ENCODE measurements around the gene PHRF1.

PHRF1 gene

GRCh38 chr11:537622-538430 is 38.4 kb upstream of the PHRF1 start:
- no peak for FAIRE-seq

- no peak for FAIRE-seq
These were observed 37.7 kb upstream of the PHRF1 start for GRCh38 chr11:538431-539051.

GRCh38 chr11:539971-540481 is 36.2 kb upstream of the PHRF1 start:
- FAIRE-seq: no peak

- no peak for FAIRE-seq
These were observed 35.5 kb upstream of the PHRF1 start for GRCh38 chr11:540583-541432.

GRCh38 chr11:541433-541885 is 34.8 kb upstream of the PHRF1 start:
- FAIRE-seq: no peak

GRCh38 chr11:544817-545166 is 31.5 kb upstream of the PHRF1 start:
- FAIRE-seq: no peak

- no peak for FAIRE-seq
These were observed 31.1 kb upstream of the PHRF1 start for GRCh38 chr11:545171-545570.

- no peak for FAIRE-seq
These were observed 27.3 kb upstream of the PHRF1 start for GRCh38 chr11:548700-549603.

GRCh38 chr11:550021-550745 is 26.1 kb upstream of the PHRF1 start:
- FAIRE-seq: no peak

GRCh38 chr11:550746-551085 is 25.6 kb upstream of the PHRF1 start:
- no peak for FAIRE-seq

GRCh38 chr11:551131-551530 is 25.1 kb upstream of the PHRF1 start:
- FAIRE-seq: no peak

- FAIRE-seq: no peak
These were observed 24.7 kb upstream of the PHRF1 start for GRCh38 chr11:551596-551995.

- no peak for FAIRE-seq
These were observed 22.9 kb upstream of the PHRF1 start for GRCh38 chr11:553083-553987.

- no peak for FAIRE-seq
These were observed 22.3 kb upstream of the PHRF1 start for GRCh38 chr11:553988-554340.

- FAIRE-seq: no peak
These were observed 21.6 kb upstream of the PHRF1 start for GRCh38 chr11:554428-555226.

GRCh38 chr11:555227-555779 is 21.0 kb upstream of the PHRF1 start:
- no peak for FAIRE-seq

GRCh38 chr11:555780-556661 is 20.2 kb upstream of the PHRF1 start:
- no peak for FAIRE-seq

GRCh38 chr11:556662-557256 is 19.5 kb upstream of the PHRF1 start:
- no peak for FAIRE-seq
